Measurements from ENCODE around the gene FNIP1. TPM values are rescaled to one million over a fixed set of nuclear protein-coding genes. Genes with fewer than 3 reads are reported as not detected.
"Not testable (repeated sequence)": the region's sequence is repeated elsewhere in the genome, so short reads cannot be mapped to it uniquely, and the experiment has no call there.

Gene FNIP1
- total RNA-seq, 1 donor from 2014 or later, result 28.5 TPM

DNA sequence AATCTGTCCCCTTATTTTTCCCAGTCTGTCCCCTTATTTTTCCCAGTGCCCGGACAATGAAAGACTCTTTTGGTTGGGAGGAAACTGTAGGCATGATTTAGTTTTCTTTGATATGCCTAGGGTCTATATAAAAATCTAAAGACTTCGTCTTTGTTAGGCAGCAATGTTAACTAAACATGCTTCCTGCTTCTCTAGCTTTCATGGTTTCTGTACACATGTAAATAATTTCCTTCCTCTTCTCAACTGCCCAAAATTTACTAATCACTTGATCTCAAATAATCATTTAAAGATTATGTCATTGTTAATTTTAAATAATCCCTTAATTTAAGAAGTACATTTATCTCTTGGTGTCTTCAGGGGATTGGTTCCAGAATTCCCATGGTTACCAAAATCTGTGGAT lies 114.0 kb downstream of the FNIP1 start:
- Histone ChIP-seq H3K27me3 (ENCODE audit: insufficient read depth, low read length) (no peaks in the 10 kb centered on the region), H3K79me2 (ENCODE audit: insufficient read depth, low read length) (no peaks in the 10 kb centered on the region), H3K4me1 (ENCODE audit: insufficient read depth, low read length) (no peaks in the 10 kb centered on the region), H3K36me3 (ENCODE audit: insufficient read depth, low read length) (no peaks in the 10 kb centered on the region), H3K27ac (ENCODE audit: low read depth, low read length) (no peak overlapping the region), H3K4me2 (ENCODE audit: low read length) (no peak overlapping the region), H3K4me3 (ENCODE audit: insufficient read depth, low read depth, low read length) (no peak overlapping the region), H3K9me3 (ENCODE audit: insufficient read depth, low read depth, low read length) (no peaks in the 10 kb centered on the region), H2AFZ (ENCODE audit: low read depth, low read length) (no peak overlapping the region), H3K9ac (ENCODE audit: low read length) (no peak overlapping the region), H4K20me1 (ENCODE audit: insufficient read depth, low read length) (no peaks in the 10 kb centered on the region)
- Mint-ChIP-seq H3K9me3 (ENCODE audit: unreplicated experiment) (no peaks in the 10 kb centered on the region), H3K4me3 (ENCODE audit: unreplicated experiment) (no peak overlapping the region), H3K27me3 (ENCODE audit: low read depth, unreplicated experiment) (no peaks in the 10 kb centered on the region), H3K4me1 (ENCODE audit: low read depth, unreplicated experiment) (peaks cover 10% of the 10 kb centered on the region), H3K27ac (ENCODE audit: unreplicated experiment) (no peak overlapping the region), H3K36me3 (ENCODE audit: low read depth, unreplicated experiment) (peaks cover 4% of the 10 kb centered on the region)
- DNase-seq (ENCODE audit: low read depth), result no peak
- no peak for FAIRE-seq
- TF ChIP-seq EZH2 (IDR thresholded peaks at IDR 0.05; ENCODE audit: insufficient read depth, low read length) (no peak), CTCF (IDR thresholded peaks at IDR 0.05; ENCODE audit: insufficient read depth, low read depth, low read length) (no peak)

- no peaks in the 10 kb centered on the region for H3K9me3 Mint-ChIP-seq (ENCODE audit: unreplicated experiment)
- H3K9ac ChIP-seq (ENCODE audit: low read length), result no peak overlapping the region
- H4K20me1 ChIP-seq (ENCODE audit: insufficient read depth, low read length), result no peaks in the 10 kb centered on the region
- H3K4me1 Mint-ChIP-seq (ENCODE audit: low read depth, unreplicated experiment), result peaks cover 5% of the 10 kb centered on the region
- FAIRE-seq (no peak), DNase-seq (ENCODE audit: low read depth) (no peak)
- no peaks in the 10 kb centered on the region for H3K27me3 Mint-ChIP-seq (ENCODE audit: low read depth, unreplicated experiment)
- H3K27me3 ChIP-seq (ENCODE audit: insufficient read depth, low read length), result no peaks in the 10 kb centered on the region
- TF ChIP-seq EZH2 (IDR thresholded peaks at IDR 0.05; ENCODE audit: insufficient read depth, low read length) (no peak), CTCF (IDR thresholded peaks at IDR 0.05; ENCODE audit: insufficient read depth, low read depth, low read length) (no peak)
- H3K27ac ChIP-seq (ENCODE audit: low read depth, low read length), result no peak overlapping the region
- no peaks in the 10 kb centered on the region for H3K4me1 ChIP-seq (ENCODE audit: insufficient read depth, low read length)
- H2AFZ ChIP-seq (ENCODE audit: low read depth, low read length), result no peak overlapping the region
- no peak overlapping the region for H3K27ac Mint-ChIP-seq (ENCODE audit: unreplicated experiment)
- peaks cover 6% of the 10 kb centered on the region for H3K36me3 ChIP-seq (ENCODE audit: insufficient read depth, low read length)
- no peak overlapping the region for H3K4me3 ChIP-seq (ENCODE audit: insufficient read depth, low read depth, low read length)
- H3K4me3 Mint-ChIP-seq (ENCODE audit: unreplicated experiment), result no peak overlapping the region
- H3K9me3 ChIP-seq (ENCODE audit: insufficient read depth, low read depth, low read length), result no peaks in the 10 kb centered on the region
- peaks cover 7% of the 10 kb centered on the region for H3K36me3 Mint-ChIP-seq (ENCODE audit: low read depth, unreplicated experiment)
- H3K4me2 ChIP-seq (ENCODE audit: low read length), result no peak overlapping the region
- no peaks in the 10 kb centered on the region for H3K79me2 ChIP-seq (ENCODE audit: insufficient read depth, low read length)
Measured at GRCh38 chr5:131682175-131682574, 114.6 kb downstream of the FNIP1 start.

- H3K4me2 ChIP-seq (ENCODE audit: low read length), result no peak overlapping the region
- H3K27ac ChIP-seq (ENCODE audit: low read depth, low read length), result no peak overlapping the region
- no peak overlapping the region for H2AFZ ChIP-seq (ENCODE audit: low read depth, low read length)
- no peaks in the 10 kb centered on the region for H3K9me3 ChIP-seq (ENCODE audit: insufficient read depth, low read depth, low read length)
- no peaks in the 10 kb centered on the region for H3K4me1 ChIP-seq (ENCODE audit: insufficient read depth, low read length)
- TF ChIP-seq CTCF (IDR thresholded peaks at IDR 0.05; ENCODE audit: insufficient read depth, low read depth, low read length) (no peak), EZH2 (IDR thresholded peaks at IDR 0.05; ENCODE audit: insufficient read depth, low read length) (no peak)
- no peaks in the 10 kb centered on the region for H3K79me2 ChIP-seq (ENCODE audit: insufficient read depth, low read length)
- H3K4me3 ChIP-seq (ENCODE audit: insufficient read depth, low read depth, low read length), result no peak overlapping the region
- no peaks in the 10 kb centered on the region for H3K27me3 Mint-ChIP-seq (ENCODE audit: low read depth, unreplicated experiment)
- H4K20me1 ChIP-seq (ENCODE audit: insufficient read depth, low read length), result no peaks in the 10 kb centered on the region
- FAIRE-seq (no peak), DNase-seq (ENCODE audit: low read depth) (peak; percentile 91)
- H3K27me3 ChIP-seq (ENCODE audit: insufficient read depth, low read length), result no peaks in the 10 kb centered on the region
- peaks cover 5% of the 10 kb centered on the region for H3K4me1 Mint-ChIP-seq (ENCODE audit: low read depth, unreplicated experiment)
- H3K36me3 ChIP-seq (ENCODE audit: insufficient read depth, low read length), result peaks cover 12% of the 10 kb centered on the region
- no peaks in the 10 kb centered on the region for H3K9me3 Mint-ChIP-seq (ENCODE audit: unreplicated experiment)
- no peak overlapping the region for H3K9ac ChIP-seq (ENCODE audit: low read length)
- no peak overlapping the region for H3K4me3 Mint-ChIP-seq (ENCODE audit: unreplicated experiment)
- H3K27ac Mint-ChIP-seq (ENCODE audit: unreplicated experiment), result no peak overlapping the region
- H3K36me3 Mint-ChIP-seq (ENCODE audit: low read depth, unreplicated experiment), result peaks cover 20% of the 10 kb centered on the region
Measured at GRCh38 chr5:131679911-131680310, 116.9 kb downstream of the FNIP1 start.

DNA sequence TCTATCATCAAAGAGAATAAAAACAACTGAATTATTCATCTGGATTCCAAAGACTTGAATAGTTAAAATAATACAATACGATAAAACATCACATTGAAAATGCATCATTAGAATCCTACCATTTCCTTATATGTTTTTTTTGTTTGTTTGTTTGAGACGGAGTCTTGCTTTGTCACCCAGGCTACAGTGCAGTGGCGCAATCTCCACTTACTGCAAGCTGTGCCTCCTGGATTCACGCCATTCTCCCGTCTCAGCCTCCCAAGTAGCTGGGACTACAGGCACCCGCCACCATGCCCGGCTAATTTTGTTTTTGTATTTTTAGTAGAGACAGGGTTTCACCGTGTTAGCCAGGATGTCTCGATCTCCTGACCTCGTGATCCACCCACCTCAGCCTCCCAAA lies 118.5 kb downstream of the FNIP1 start:
- not testable (repeated sequence) for FAIRE-seq

More for the DNA sequence above, 118.5 kb downstream of the FNIP1 start:
- not testable (repeated sequence) for H3K4me1 ChIP-seq (ENCODE audit: insufficient read depth, low read length); H3K4me2 ChIP-seq (ENCODE audit: low read length); H3K27ac Mint-ChIP-seq (ENCODE audit: unreplicated experiment); H3K9me3 ChIP-seq (ENCODE audit: insufficient read depth, low read depth, low read length); H3K27me3 Mint-ChIP-seq (ENCODE audit: low read depth, unreplicated experiment); H3K4me1 Mint-ChIP-seq (ENCODE audit: low read depth, unreplicated experiment); H3K9ac ChIP-seq (ENCODE audit: low read length); H3K9me3 Mint-ChIP-seq (ENCODE audit: unreplicated experiment); H3K27ac ChIP-seq (ENCODE audit: low read depth, low read length); H3K4me3 ChIP-seq (ENCODE audit: insufficient read depth, low read depth, low read length); H3K79me2 ChIP-seq (ENCODE audit: insufficient read depth, low read length); DNase-seq (ENCODE audit: low read depth); H3K4me3 Mint-ChIP-seq (ENCODE audit: unreplicated experiment); H4K20me1 ChIP-seq (ENCODE audit: insufficient read depth, low read length); H2AFZ ChIP-seq (ENCODE audit: low read depth, low read length); H3K27me3 ChIP-seq (ENCODE audit: insufficient read depth, low read length)
- peaks cover 14% of the 10 kb centered on the region for H3K36me3 ChIP-seq (ENCODE audit: insufficient read depth, low read length)
- H3K36me3 Mint-ChIP-seq (ENCODE audit: low read depth, unreplicated experiment), result peaks cover 23% of the 10 kb centered on the region

All from astrocyte (in vitro differentiated cells and primary cell).